ENCODE measurements around the gene ZNF264.

GRCh38 chr19:57267291-57267690 lies 76.0 kb downstream of the ZNF264 start:
- no peak for TF ChIP-seq ZNF274 (IDR thresholded peaks at IDR 0.05; ENCODE audit: low read depth, low read length)
- no peak for TF ChIP-seq SUZ12 (IDR thresholded peaks at IDR 0.05; ENCODE audit: extremely low read depth, insufficient read depth, insufficient read length)
- TF ChIP-seq YY1 (IDR thresholded peaks at IDR 0.05; ENCODE audit: insufficient read depth, insufficient read length): no peak

Data from NT2/D1 (cell line).